ENCODE measurements around the gene IVD.

Gene IVD

GRCh38 chr15:40463279-40463678 is 57.7 kb downstream of the IVD start:
- DNase-seq: no peak

GRCh38 chr15:40463886-40464545 is 58.4 kb downstream of the IVD start:
- no peak for DNase-seq

DNA sequence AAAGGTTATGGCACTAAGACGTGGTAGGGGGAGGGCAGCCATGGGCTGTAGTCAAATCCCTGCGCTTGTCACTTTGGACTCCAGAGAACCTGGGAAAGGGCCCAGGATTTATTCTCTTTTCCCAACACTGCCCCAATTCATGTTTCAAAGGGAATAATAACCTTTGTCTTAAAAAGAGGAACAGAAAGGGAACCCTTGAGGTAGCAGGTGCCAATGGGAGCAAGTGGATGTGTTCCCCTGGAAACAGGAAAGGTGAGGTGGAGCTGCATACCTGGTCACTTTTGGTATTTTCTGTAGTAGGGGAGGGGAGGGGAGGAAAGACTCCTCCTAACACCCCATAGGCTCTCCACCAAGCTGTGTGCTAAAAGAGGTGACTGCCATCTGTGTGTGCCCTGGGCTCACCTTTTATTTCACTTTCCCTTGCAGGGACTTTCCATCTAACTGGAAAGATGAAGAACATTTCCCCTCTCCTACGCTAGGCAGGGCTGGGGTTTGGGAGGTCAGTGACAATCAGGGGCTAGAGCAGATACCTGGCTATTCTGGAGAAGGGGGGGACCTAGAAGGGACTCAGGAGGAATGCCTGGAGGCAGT is 59.1 kb downstream of the IVD start:
- DNase-seq: no peak

DNA sequence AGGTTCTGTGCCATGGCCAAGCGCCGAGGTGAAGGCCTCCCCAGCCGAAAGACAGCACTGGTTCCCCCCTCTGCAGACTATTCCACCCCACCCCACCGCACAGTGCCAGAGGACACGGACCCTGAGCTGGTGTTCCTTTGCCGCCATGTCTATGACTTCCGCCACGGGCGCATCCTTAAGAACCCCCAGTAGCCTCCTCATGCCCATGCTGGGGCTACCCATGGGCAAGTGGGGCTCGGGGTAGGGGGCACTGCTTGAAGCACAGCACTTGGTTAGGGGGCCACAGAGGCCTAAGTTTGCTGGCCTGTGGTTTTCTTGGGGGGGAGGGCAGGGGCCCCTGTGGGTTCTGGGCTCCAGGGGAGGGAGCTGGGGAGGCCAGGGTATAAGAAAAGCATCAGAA is 60.3 kb downstream of the IVD start:
- no peak for DNase-seq

DNA sequence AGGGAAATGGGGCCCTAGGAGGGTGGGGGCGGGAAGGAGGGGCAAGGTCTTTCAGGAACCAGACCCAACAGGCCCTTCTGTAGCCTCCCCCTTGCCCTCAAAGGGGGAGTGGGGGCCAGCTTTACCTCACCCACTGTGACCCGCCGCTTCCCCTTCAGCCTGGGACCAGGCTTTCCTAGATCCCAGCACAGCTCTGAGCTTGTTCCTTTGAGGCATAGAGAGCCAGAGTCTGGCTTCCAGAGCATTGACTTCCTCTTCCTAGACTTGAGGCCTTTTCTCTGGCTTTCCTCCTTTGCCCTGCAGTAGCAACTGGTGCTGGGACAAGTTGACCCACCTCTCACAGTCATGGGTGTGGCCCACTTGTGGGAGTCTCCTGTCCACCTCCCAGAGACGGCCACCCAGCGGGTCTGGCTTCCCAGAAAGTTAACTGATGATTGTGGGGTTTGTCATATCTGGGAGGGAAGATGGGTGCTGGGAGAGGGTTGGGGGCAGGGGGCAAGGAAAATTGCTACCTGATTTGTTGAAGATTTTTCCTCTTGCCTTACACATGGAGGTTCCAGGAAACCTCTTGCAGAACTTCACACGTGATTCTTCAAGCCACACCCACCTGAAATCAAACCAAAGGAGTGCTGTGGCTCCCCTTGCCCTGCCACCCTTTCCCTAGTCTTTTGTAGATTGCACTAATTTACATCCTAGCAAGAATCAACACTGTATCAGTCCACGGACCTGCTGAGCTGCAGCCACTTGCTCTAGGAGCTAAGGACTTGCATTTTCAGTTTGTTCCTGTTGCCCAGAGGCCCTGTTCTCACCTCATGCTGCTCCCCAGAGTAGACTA is 61.0 kb downstream of the IVD start:
- no peak for DNase-seq

GRCh38 chr15:40467261-40467615 is 61.6 kb downstream of the IVD start:
- no peak for DNase-seq

GRCh38 chr15:40468898-40469331 is 63.3 kb downstream of the IVD start:
- no peak for DNase-seq

GRCh38 chr15:40469776-40470390 is 64.3 kb downstream of the IVD start:
- no peak for DNase-seq

- peak; percentile 57 to 68 for DNase-seq
Measured at GRCh38 chr15:40470423-40471104, 65.0 kb downstream of the IVD start, which contains the start of gene CHST14. Gene CHST14 (plus strand): TSS chr15:40470984. CDS start chr15:40471214, 230 bp downstream.
